ENCODE results near the gene APOBEC4.

- TF ChIP-seq, protein P1, sequence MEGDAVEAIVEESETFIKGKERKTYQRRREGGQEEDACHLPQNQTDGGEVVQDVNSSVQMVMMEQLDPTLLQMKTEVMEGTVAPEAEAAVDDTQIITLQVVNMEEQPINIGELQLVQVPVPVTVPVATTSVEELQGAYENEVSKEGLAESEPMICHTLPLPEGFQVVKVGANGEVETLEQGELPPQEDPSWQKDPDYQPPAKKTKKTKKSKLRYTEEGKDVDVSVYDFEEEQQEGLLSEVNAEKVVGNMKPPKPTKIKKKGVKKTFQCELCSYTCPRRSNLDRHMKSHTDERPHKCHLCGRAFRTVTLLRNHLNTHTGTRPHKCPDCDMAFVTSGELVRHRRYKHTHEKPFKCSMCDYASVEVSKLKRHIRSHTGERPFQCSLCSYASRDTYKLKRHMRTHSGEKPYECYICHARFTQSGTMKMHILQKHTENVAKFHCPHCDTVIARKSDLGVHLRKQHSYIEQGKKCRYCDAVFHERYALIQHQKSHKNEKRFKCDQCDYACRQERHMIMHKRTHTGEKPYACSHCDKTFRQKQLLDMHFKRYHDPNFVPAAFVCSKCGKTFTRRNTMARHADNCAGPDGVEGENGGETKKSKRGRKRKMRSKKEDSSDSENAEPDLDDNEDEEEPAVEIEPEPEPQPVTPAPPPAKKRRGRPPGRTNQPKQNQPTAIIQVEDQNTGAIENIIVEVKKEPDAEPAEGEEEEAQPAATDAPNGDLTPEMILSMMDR (IDR thresholded peaks at IDR 0.05) = no peak
- no peak for TF ChIP-seq ZFX (IDR thresholded peaks at IDR 0.05; ENCODE audit: borderline replicate concordance)
Observed at GRCh38 chr1:183673605-183674323, 20.6 kb upstream of the APOBEC4 start.
